Neural cell (in vitro differentiated cells): ENCODE data around the gene ME3. TPM values are rescaled to one million over a fixed set of nuclear protein-coding genes. Genes with fewer than 3 reads are reported as not detected.
"Not testable (repeated sequence)": the region's sequence is repeated elsewhere in the genome, so short reads cannot be mapped to it uniquely, and the experiment has no call there.

Experiments
- H2AFZ ChIP-seq: fragments of 200-600, 300-800 bp; sonication (generic), shearing (Covaris generic); 2 replicates; pipeline ENCODE4 v1.6.0; 2014; ENCODE audit warnings: low read depth, mild to moderate bottlenecking, antibody characterized with exemption, low read length, moderate library complexity
- H3F3A ChIP-seq: fragments of 200-600 bp; shearing (Covaris generic); 2 replicates; pipeline ENCODE4 v1.6.1; 2016; ENCODE audit warnings: mild to moderate bottlenecking, moderate library complexity, mixed read lengths, antibody characterized with exemption, low read length; ENCODE audit not compliant: insufficient read depth, poor library complexity, severe bottlenecking
- H3K27ac ChIP-seq: fragments of 200-600, 300-800 bp; sonication (generic), shearing (Covaris generic); 2 replicates; pipeline ENCODE4 v1.5.1; 2014; ENCODE audit warnings: mild to moderate bottlenecking, low read length, moderate library complexity
- H3K27me3 ChIP-seq: fragments of 300-800, 200-600 bp; sonication (generic), shearing (Covaris generic); 2 replicates; pipeline ENCODE4 v1.6.0; 2014; ENCODE audit warnings: mild to moderate bottlenecking, low read depth, low read length, moderate library complexity; ENCODE audit not compliant: insufficient read depth
- H3K36me3 ChIP-seq: fragments of 300-800, 200-600 bp; sonication (generic), shearing (Covaris generic); 2 replicates; pipeline ENCODE4 v1.5.1; 2014; ENCODE audit warnings: mild to moderate bottlenecking, antibody characterized with exemption, low read length, moderate library complexity; ENCODE audit not compliant: insufficient read depth
- H3K4me2 ChIP-seq: fragments of 300-800, 200-600 bp; sonication (generic), shearing (Covaris generic); 2 replicates; pipeline ENCODE4 v1.6.0; 2014; ENCODE audit warnings: mild to moderate bottlenecking, low read length
- H3K4me3 ChIP-seq: fragments of 300-800, 200-600 bp; sonication (generic), shearing (Covaris generic); 2 replicates; pipeline ENCODE4 v1.5.1; 2014; ENCODE audit warnings: mild to moderate bottlenecking, low read length, moderate library complexity
- H3K79me2 ChIP-seq: fragments of 200-600 bp; shearing (Covaris generic); replicated peaks from 2 replicates; pipeline ENCODE4 v1.6.0; 2014; ENCODE audit warnings: mild to moderate bottlenecking, low read length, moderate library complexity; ENCODE audit not compliant: insufficient read depth
- H3K9ac ChIP-seq: fragments of 300-800, 200-600 bp; sonication (generic), shearing (Covaris generic); 2 replicates; pipeline ENCODE4 v1.6.1; 2016; ENCODE audit warnings: mild to moderate bottlenecking, low read length, mixed read lengths
- H3K9me2 ChIP-seq: fragments of 200-600 bp; shearing (Covaris generic); 2 replicates; pipeline ENCODE4 v1.6.1; 2016; ENCODE audit warnings: mild to moderate bottlenecking, low read length, mixed read lengths; ENCODE audit not compliant: insufficient read depth
- H3K9me3 ChIP-seq: fragments of 200-600, 300-800 bp; sonication (generic), shearing (Covaris generic); 2 replicates; pipeline ENCODE4 v1.6.1; 2016; ENCODE audit warnings: mild to moderate bottlenecking, mixed run types, low read length, moderate library complexity, mixed read lengths
- H4K20me1 ChIP-seq: fragments of 200-600 bp; shearing (Covaris generic); 2 replicates; pipeline ENCODE4 v1.6.1; 2016; ENCODE audit warnings: mild to moderate bottlenecking, mixed run types; ENCODE audit not compliant: insufficient read depth
- CTCF ChIP-seq: fragments of 450-650 bp; IDR thresholded peaks from 2 replicates; pipeline ENCODE4 v1.5.1; 2014; ENCODE audit warnings: antibody characterized with exemption, mild to moderate bottlenecking, moderate library complexity; ENCODE audit not compliant: poor library complexity, severe bottlenecking
- EP300 ChIP-seq: fragments of 450-650 bp; conservative IDR thresholded peaks from 2 replicates; pipeline ENCODE4 v1.6.1; 2014; ENCODE audit warnings: antibody characterized with exemption, mild to moderate bottlenecking, moderate library complexity; ENCODE audit not compliant: poor library complexity, severe bottlenecking
- EZH2 ChIP-seq: fragments of 200-600, 300-800 bp; shearing (Covaris generic), sonication (generic); IDR thresholded peaks from 2 replicates; pipeline ENCODE4 v1.6.1; 2014; ENCODE audit warnings: antibody characterized with exemption, low read length, borderline replicate concordance, mild to moderate bottlenecking; ENCODE audit not compliant: insufficient read depth, poor library complexity, severe bottlenecking
- MXI1 ChIP-seq: fragments of 450-650 bp; conservative IDR thresholded peaks from 2 replicates; pipeline ENCODE4 v1.6.1; 2014; ENCODE audit warnings: antibody characterized with exemption, mild to moderate bottlenecking; ENCODE audit not compliant: poor library complexity, severe bottlenecking
- POLR2AphosphoS5 ChIP-seq: IDR thresholded peaks from 2 replicates; pipeline ENCODE4 v1.6.1; 2012
- RAD21 ChIP-seq: fragments of 450-650 bp; conservative IDR thresholded peaks from 2 replicates; pipeline ENCODE4 v1.6.1; 2014; ENCODE audit warnings: antibody characterized with exemption, mild to moderate bottlenecking, moderate library complexity
- REST ChIP-seq: IDR thresholded peaks from 2 replicates; pipeline ENCODE4 v1.6.1; 2012; ENCODE audit warnings: borderline replicate concordance
- SMC3 ChIP-seq: fragments of 450-650 bp; conservative IDR thresholded peaks from 2 replicates; pipeline ENCODE4 v1.6.1; 2014; ENCODE audit warnings: antibody characterized with exemption, mild to moderate bottlenecking, moderate library complexity; ENCODE audit not compliant: poor library complexity
- TAF1 ChIP-seq: IDR thresholded peaks from 2 replicates; pipeline ENCODE4 v1.6.1; 2012; ENCODE audit warnings: low read depth
- polyA plus RNA-seq: library from polyadenylated mRNA; depleted of rRNA; stranded (reverse); fragments of >200 nt; gene quantifications from 2 replicates; pipeline ENCODE4 v1.2.3, GENCODE V29; 2014

The ME3 gene
- polyA plus RNA-seq, 1 donor from 2014 or later = 2.1 TPM

GRCh38 chr11:86427441-86427840 lies 245.0 kb downstream of the ME3 start:
- Histone ChIP-seq H3K9ac (no peak overlapping the region), H3F3A (no peaks in the 10 kb centered on the region), H3K9me2 (no peaks in the 10 kb centered on the region), H2AFZ (no peak overlapping the region), H3K9me3 (peaks cover 3% of the 10 kb centered on the region), H3K27ac (no peak overlapping the region), H4K20me1 (no peaks in the 10 kb centered on the region), H3K79me2 (no peaks in the 10 kb centered on the region), H3K36me3 (no peaks in the 10 kb centered on the region), H3K4me3 (no peak overlapping the region), H3K27me3 (no peaks in the 10 kb centered on the region), H3K4me2 (no peak overlapping the region)
- TF ChIP-seq SMC3 (no peak), MXI1 (no peak)

- not testable (repeated sequence) for H3K36me3 ChIP-seq, H3K79me2 ChIP-seq, H3K27me3 ChIP-seq, H3F3A ChIP-seq, H3K9me2 ChIP-seq, H3K27ac ChIP-seq, H3K9ac ChIP-seq, H2AFZ ChIP-seq, H4K20me1 ChIP-seq, H3K4me3 ChIP-seq, H3K4me2 ChIP-seq, H3K9me3 ChIP-seq
Observed at GRCh38 chr11:86423488-86423887, 248.9 kb downstream of the ME3 start.

GRCh38 chr11:86422371-86422770 lies 250.0 kb downstream of the ME3 start:
- no peak overlapping the region for H3K4me3 ChIP-seq
- no peak overlapping the region for H3K9ac ChIP-seq
- no peak overlapping the region for H3K4me2 ChIP-seq
- H3K27me3 ChIP-seq = no peaks in the 10 kb centered on the region
- no peaks in the 10 kb centered on the region for H3F3A ChIP-seq
- H3K36me3 ChIP-seq = no peaks in the 10 kb centered on the region
- H3K27ac ChIP-seq = no peak overlapping the region
- TF ChIP-seq EP300 (no peak), EZH2 (no peak), TAF1 (no peak), RAD21 (no peak), CTCF (no peak), MXI1 (no peak), POLR2AphosphoS5 (no peak), REST (no peak), SMC3 (no peak)
- H3K9me3 ChIP-seq = no peaks in the 10 kb centered on the region
- H3K79me2 ChIP-seq = no peaks in the 10 kb centered on the region
- no peaks in the 10 kb centered on the region for H4K20me1 ChIP-seq
- no peak overlapping the region for H2AFZ ChIP-seq
- no peaks in the 10 kb centered on the region for H3K9me2 ChIP-seq
